ENCODE results near the gene CELF1.

CELF1 gene

DNA sequence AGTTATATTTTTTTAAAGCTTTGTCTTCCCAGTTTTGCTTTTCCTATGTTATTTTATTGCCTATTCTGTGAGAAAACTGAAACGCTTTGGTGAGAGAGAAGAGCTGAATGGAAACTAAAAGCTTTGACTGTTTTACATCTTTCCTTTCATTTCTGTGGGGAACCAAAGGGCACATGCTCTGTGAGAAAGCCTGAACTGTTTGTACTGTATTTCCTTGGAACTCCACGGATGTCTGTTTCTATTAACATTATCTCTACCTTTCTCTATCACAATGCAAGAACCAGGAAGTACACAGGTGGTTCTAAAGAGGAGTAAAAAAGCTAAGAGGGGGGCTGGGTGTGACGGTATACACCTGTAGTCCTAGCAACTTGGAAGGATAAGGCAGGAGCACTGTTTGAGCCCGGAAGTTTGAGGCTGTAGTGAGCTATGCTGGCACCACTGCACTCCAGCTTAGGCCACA, 43.8 kb downstream of the CELF1 start:
- no peak for DNase-seq (ENCODE audit: low read depth)

- DNase-seq (ENCODE audit: low read depth): no peak
Observed at GRCh38 chr11:47508240-47508957, 44.5 kb downstream of the CELF1 start.

- no peak for DNase-seq (ENCODE audit: low read depth)
Observed at GRCh38 chr11:47507563-47508239, 45.2 kb downstream of the CELF1 start.

DNA sequence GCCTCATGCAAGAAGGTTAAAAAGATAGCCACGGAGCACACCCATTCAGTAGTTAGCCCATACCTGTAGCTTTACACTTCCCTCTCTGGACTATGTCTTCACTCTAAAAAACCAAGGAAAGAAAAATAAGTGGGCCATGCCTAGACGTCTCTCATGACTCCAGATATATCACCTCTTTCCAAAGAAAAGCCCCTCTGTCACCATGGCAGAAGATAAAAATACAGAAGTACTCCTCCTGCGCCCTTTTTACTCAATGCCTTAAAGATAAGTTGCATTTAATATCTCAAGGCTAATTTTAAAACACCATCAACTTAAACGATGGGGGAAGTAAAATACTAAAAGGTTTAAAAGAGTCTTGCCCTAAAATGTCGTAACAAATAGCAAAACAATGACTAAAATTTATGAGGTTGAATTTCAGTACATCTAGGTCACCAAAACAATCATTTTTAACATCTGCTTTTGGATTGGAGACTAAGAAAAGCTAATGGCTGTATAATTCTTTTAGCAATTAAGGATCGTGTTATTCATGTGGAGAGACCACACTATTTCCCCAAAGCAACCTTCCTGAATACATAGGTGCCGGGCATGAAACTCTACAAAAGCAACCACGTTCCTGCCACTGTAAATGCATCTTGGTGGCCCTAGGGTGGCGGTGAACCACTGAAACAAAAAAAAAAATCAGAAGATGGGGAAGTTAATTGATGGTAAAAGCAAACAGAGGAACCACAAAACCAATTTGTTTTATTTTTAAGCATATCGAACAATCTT, 46.0 kb downstream of the CELF1 start:
- no peak for DNase-seq (ENCODE audit: low read depth)

DNA sequence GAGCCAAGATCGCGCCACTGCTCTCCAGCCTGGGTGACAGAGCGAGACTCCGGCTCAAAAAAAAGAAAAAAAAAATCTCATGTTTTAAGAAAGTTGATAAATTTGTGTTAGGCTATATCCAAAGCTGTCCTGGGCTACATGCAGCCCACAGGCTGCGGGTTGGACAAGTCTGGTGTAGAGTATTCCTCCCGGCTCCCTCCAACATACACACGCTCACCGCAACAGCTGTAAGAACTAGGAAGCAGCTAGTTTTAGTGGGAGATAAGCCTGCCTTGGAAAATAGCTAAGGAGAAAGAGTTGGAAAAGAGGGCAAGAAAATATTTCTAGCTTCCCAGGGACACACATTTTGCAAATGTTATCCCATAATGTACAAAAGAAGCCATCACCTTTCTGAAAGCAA, 46.6 kb downstream of the CELF1 start:
- no peak for DNase-seq (ENCODE audit: low read depth)

GRCh38 chr11:47504910-47505309, 48.0 kb downstream of the CELF1 start:
- DNase-seq (ENCODE audit: low read depth): no peak

DNA sequence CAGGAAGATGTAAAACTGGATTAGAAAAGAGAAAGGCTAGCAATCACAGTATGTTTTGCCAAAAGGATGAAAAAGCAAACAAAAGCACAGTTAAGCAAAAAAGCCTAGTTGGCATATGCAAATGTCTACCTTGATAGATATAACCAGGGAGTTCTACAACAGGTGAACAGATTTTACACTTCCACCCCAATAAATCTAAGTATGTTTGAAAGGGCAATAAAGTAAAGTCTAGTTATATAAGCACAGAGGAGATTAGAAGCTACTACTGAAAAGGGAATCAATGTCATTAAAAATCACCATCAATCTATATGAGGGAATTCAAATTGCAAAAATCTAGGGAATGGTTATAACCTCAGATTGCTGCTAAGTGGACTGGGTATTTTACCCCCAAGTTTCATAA, 49.7 kb downstream of the CELF1 start:
- no peak for DNase-seq (ENCODE audit: low read depth)

GRCh38 chr11:47502767-47503166, 50.2 kb downstream of the CELF1 start:
- DNase-seq (ENCODE audit: low read depth): no peak

GRCh38 chr11:47501101-47501500, 51.8 kb downstream of the CELF1 start:
- DNase-seq (ENCODE audit: low read depth): no peak

- DNase-seq (ENCODE audit: low read depth): no peak
Observed at GRCh38 chr11:47500121-47500520, 52.8 kb downstream of the CELF1 start.

GRCh38 chr11:47499614-47500013, 53.3 kb downstream of the CELF1 start:
- DNase-seq (ENCODE audit: low read depth): no peak

DNA sequence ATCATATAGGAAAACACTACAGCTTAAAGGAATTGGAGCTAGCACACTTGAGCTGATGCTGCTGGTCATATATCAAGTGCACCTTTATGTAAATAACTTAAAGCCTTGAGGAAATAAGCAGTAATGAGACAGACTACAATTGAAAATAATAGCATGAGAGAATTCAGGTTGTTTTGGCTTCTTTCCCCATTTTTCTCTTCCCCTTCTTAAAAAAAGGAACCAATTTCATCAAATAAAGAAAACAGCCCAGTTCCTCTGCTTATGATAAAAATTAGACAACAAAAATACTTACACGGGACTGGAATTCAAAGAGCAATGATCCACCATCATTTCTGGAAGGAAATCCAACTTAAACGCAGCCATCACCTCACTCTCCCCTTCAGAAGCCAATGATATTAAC, 53.8 kb downstream of the CELF1 start:
- no peak for DNase-seq (ENCODE audit: low read depth)

- no peak for DNase-seq (ENCODE audit: low read depth)
Observed at GRCh38 chr11:47498584-47499152, 54.3 kb downstream of the CELF1 start.

DNA sequence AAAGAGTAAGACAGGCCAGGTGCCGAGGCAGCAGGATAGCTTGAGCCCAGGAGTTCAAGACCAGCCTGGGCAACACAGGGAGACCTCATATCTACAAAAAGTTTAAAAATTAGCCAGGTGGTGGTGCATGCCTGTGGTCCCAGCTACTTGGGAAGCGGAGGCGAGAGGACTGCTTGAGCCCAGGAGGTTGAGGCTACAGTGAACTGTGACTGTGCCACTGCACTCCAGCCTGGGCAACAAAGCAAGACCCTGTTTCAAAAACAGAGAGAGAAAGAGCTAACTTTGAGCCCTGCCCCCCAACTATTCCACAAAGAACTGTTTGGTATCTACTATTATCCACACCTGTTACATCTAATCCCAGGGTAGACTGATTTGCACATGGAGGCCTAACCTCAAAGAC, 54.8 kb downstream of the CELF1 start:
- no peak for DNase-seq (ENCODE audit: low read depth)

- no peak for DNase-seq (ENCODE audit: low read depth)
Observed at GRCh38 chr11:47496808-47497207, 56.1 kb downstream of the CELF1 start.

GRCh38 chr11:47495856-47496217, 57.1 kb downstream of the CELF1 start:
- no peak for DNase-seq (ENCODE audit: low read depth)

- no peak for DNase-seq (ENCODE audit: low read depth)
Observed at GRCh38 chr11:47495011-47495855, 57.7 kb downstream of the CELF1 start.

GRCh38 chr11:47489395-47489755, 63.6 kb downstream of the CELF1 start:
- DNase-seq (ENCODE audit: low read depth): no peak

- DNase-seq (ENCODE audit: low read depth): no peak
Observed at GRCh38 chr11:47488674-47489394, 64.1 kb downstream of the CELF1 start.

DNA sequence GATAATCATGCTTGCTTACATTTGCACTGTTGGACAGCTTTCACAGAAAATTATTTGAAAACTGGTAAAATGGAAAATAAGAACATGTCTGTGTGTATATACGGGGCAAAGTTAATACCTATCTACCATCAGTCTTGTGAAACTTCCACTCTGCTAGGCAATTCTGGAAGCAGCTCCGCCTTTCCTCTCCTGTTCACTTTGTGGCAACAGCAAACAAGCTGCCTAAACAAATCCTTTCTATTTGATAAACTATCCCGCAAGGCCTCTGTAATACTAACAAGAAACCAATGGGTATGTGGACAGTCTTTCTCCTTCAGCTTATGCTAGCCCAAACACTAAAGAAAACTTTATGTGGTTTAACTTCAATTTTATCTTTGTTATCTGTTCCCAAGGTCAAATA, 64.8 kb downstream of the CELF1 start:
- DNase-seq (ENCODE audit: low read depth): no peak

GRCh38 chr11:47487421-47487820, 65.5 kb downstream of the CELF1 start:
- DNase-seq (ENCODE audit: low read depth): no peak
